Activated CD4-positive, alpha-beta T cell treated with anti-CD3 and anti-CD28 coated beads, Interleukin-2, Interleukin-6, amounts not matched to agents 100 ng/mL and 50 ng/mL, durations not matched to agents 16 hours and 8 hours (primary cell): ENCODE results near the gene SLC2A9.

Experiments
- DNase-seq: peaks from one replicate; pipeline ENCODE4 v3.0.0-alpha.2; 2020

SLC2A9 gene

GRCh38 chr4:10018818-10019461, 2.4 kb downstream of the SLC2A9 start:
- DNase-seq = peak; percentile 94

- no peak for DNase-seq
Observed at GRCh38 chr4:10017037-10017893, 4.0 kb downstream of the SLC2A9 start.

- DNase-seq = no peak
Observed at GRCh38 chr4:10016169-10016568, 5.1 kb downstream of the SLC2A9 start.

GRCh38 chr4:10015140-10015753, 6.0 kb downstream of the SLC2A9 start:
- DNase-seq = peak; percentile 54

GRCh38 chr4:10013722-10014121, 7.6 kb downstream of the SLC2A9 start:
- peak; percentile 60 for DNase-seq

- no peak for DNase-seq
Observed at GRCh38 chr4:10011885-10012284, 9.4 kb downstream of the SLC2A9 start.

- no peak for DNase-seq
Observed at GRCh38 chr4:10011277-10011676, 10.0 kb downstream of the SLC2A9 start.

- DNase-seq = no peak
Observed at GRCh38 chr4:10009861-10010500, 11.3 kb downstream of the SLC2A9 start.

GRCh38 chr4:10008609-10009005, 12.7 kb downstream of the SLC2A9 start:
- no peak for DNase-seq

- no peak for DNase-seq
Observed at GRCh38 chr4:10007793-10008608, 13.3 kb downstream of the SLC2A9 start.

GRCh38 chr4:10007436-10007740, 13.9 kb downstream of the SLC2A9 start:
- DNase-seq = peak; percentile 36

GRCh38 chr4:10006601-10007435, 14.5 kb downstream of the SLC2A9 start:
- DNase-seq = peak; percentile 26

- no peak for DNase-seq
Observed at GRCh38 chr4:10006231-10006600, 15.1 kb downstream of the SLC2A9 start.

- no peak for DNase-seq
Observed at GRCh38 chr4:10005632-10006031, 15.7 kb downstream of the SLC2A9 start.

GRCh38 chr4:10003666-10004065, 17.6 kb downstream of the SLC2A9 start:
- DNase-seq = peak; percentile 75

- no peak for DNase-seq
Observed at GRCh38 chr4:10002278-10002677, 19.0 kb downstream of the SLC2A9 start.

GRCh38 chr4:10001757-10002156, 19.5 kb downstream of the SLC2A9 start:
- DNase-seq = no peak

GRCh38 chr4:9999956-10000561, 21.2 kb downstream of the SLC2A9 start:
- peak; percentile 57 for DNase-seq

- no peak for DNase-seq
Observed at GRCh38 chr4:9997886-9998285, 23.4 kb downstream of the SLC2A9 start.

- no peak for DNase-seq
Observed at GRCh38 chr4:9996319-9997110, 24.8 kb downstream of the SLC2A9 start.
